Neural progenitor cell (in vitro differentiated cells): ENCODE data around the gene IRX4. TPM values are rescaled to one million over a fixed set of nuclear protein-coding genes. Genes with fewer than 3 reads are reported as not detected.

Experiments used
- DNase-seq: peaks from one replicate; pipeline ENCODE4 v3.0.0-alpha.2; 2016; ENCODE audit warnings: low spot score
- H2AFZ ChIP-seq: fragments of 200-600 bp; sonication (generic); replicated peaks from 2 replicates; pipeline ENCODE4 v1.6.1; 2016; ENCODE audit warnings: antibody characterized with exemption
- H3F3A ChIP-seq: fragments of 200-600 bp; sonication (generic); 2 replicates; pipeline ENCODE4 v1.6.1; 2016; ENCODE audit warnings: antibody characterized with exemption, low read depth
- H3K27ac ChIP-seq: fragments of 200-600 bp; sonication (generic); 2 replicates; pipeline ENCODE4 v1.5.1; 2016; ENCODE audit warnings: mild to moderate bottlenecking
- H3K27me3 ChIP-seq: fragments of 200-600 bp; sonication (generic); 2 replicates; pipeline ENCODE4 v1.6.1; 2016; ENCODE audit warnings: mild to moderate bottlenecking, moderate library complexity
- H3K36me3 ChIP-seq: fragments of 200-600 bp; sonication (generic); 2 replicates; pipeline ENCODE4 v1.5.1; 2016
- H3K4me1 ChIP-seq: fragments of 200-600 bp; sonication (generic); 2 replicates; pipeline ENCODE4 v1.6.1; 2016; ENCODE audit warnings: mixed run types
- H3K4me2 ChIP-seq: fragments of 200-600 bp; sonication (generic); 2 replicates; pipeline ENCODE4 v1.6.1; 2016
- H3K4me3 ChIP-seq: fragments of 200-600 bp; sonication (generic); 2 replicates; pipeline ENCODE4 v1.5.1; 2016
- H3K79me2 ChIP-seq: fragments of 200-600 bp; sonication (generic); 2 replicates; pipeline ENCODE4 v1.6.1; 2016; ENCODE audit warnings: low read depth
- H3K9ac ChIP-seq: fragments of 200-600 bp; sonication (generic); 2 replicates; pipeline ENCODE4 v1.6.1; 2016
- H3K9me3 ChIP-seq: fragments of 200-600 bp; sonication (generic); 2 replicates; pipeline ENCODE4 v1.5.1; 2016; ENCODE audit warnings: low read depth
- H4K20me1 ChIP-seq: fragments of 200-600 bp; sonication (generic); 2 replicates; pipeline ENCODE4 v1.6.1; 2016; ENCODE audit warnings: low read depth
- H3K27ac Mint-ChIP-seq: 3 replicates; pipeline ENCODE4 v1.8.0; 2021; ENCODE audit warnings: mixed read lengths
- H3K27me3 Mint-ChIP-seq: 2 replicates; pipeline ENCODE4 v1.8.0; 2022; ENCODE audit warnings: low read depth, mild to moderate bottlenecking, inconsistent platforms, moderate library complexity, mixed read lengths; ENCODE audit not compliant: insufficient read depth
- H3K36me3 Mint-ChIP-seq: 3 replicates; pipeline ENCODE4 v1.8.0; 2021; ENCODE audit warnings: mixed read lengths
- H3K4me1 Mint-ChIP-seq: 3 replicates; pipeline ENCODE4 v1.8.0; 2021; ENCODE audit warnings: mixed read lengths
- H3K4me3 Mint-ChIP-seq: 3 replicates; pipeline ENCODE4 v1.8.0; 2021; ENCODE audit warnings: mild to moderate bottlenecking, moderate library complexity, mixed read lengths
- H3K9me3 Mint-ChIP-seq: 3 replicates; pipeline ENCODE4 v1.8.0; 2020; ENCODE audit warnings: mixed read lengths
- EZH2 ChIP-seq: fragments of 200-600 bp; sonication (generic); IDR thresholded peaks from 2 replicates; pipeline ENCODE4 v1.6.1; 2017; ENCODE audit warnings: antibody characterized with exemption, mild to moderate bottlenecking, moderate library complexity
- EZH2phosphoT487 ChIP-seq: fragments of 200-600 bp; sonication (generic); IDR thresholded peaks from 2 replicates; pipeline ENCODE4 v1.6.1; 2017; ENCODE audit warnings: antibody characterized with exemption
- total RNA-seq: library from RNA; depleted of rRNA; stranded (reverse); fragments of >200 nt; gene quantifications from 2 replicates; pipeline ENCODE4 v1.2.3, GENCODE V29; 2015; ENCODE audit warnings: low replicate concordance
- TF ChIP-seq, protein P1 (sequence below): fragments of 200-600 bp; sonication (generic); IDR thresholded peaks from 2 replicates; pipeline ENCODE4 v1.5.1; 2017; ENCODE audit warnings: antibody characterized with exemption, mild to moderate bottlenecking

The IRX4 gene
- total RNA-seq, 1 donor from 2014 or later: not detected

GRCh38 chr5:1865948-1866347 lies 16.8 kb downstream of the IRX4 start:
- no peaks in the 10 kb centered on the region for H3K79me2 ChIP-seq
- Mint-ChIP-seq H3K27me3 (peaks cover 21% of the 10 kb centered on the region), H3K4me3 (no peak overlapping the region), H3K36me3 (no peaks in the 10 kb centered on the region), H3K9me3 (no peaks in the 10 kb centered on the region), H3K4me1 (peaks cover 13% of the 10 kb centered on the region), H3K27ac (no peak overlapping the region)
- no peak overlapping the region for H2AFZ ChIP-seq
- no peak overlapping the region for H3K27ac ChIP-seq
- no peaks in the 10 kb centered on the region for H4K20me1 ChIP-seq
- H3K4me1 ChIP-seq: no peaks in the 10 kb centered on the region
- peaks cover 58% of the 10 kb centered on the region for H3K27me3 ChIP-seq
- no peak for TF ChIP-seq EZH2phosphoT487
- no peak for TF ChIP-seq EZH2
- TF ChIP-seq, protein P1, sequence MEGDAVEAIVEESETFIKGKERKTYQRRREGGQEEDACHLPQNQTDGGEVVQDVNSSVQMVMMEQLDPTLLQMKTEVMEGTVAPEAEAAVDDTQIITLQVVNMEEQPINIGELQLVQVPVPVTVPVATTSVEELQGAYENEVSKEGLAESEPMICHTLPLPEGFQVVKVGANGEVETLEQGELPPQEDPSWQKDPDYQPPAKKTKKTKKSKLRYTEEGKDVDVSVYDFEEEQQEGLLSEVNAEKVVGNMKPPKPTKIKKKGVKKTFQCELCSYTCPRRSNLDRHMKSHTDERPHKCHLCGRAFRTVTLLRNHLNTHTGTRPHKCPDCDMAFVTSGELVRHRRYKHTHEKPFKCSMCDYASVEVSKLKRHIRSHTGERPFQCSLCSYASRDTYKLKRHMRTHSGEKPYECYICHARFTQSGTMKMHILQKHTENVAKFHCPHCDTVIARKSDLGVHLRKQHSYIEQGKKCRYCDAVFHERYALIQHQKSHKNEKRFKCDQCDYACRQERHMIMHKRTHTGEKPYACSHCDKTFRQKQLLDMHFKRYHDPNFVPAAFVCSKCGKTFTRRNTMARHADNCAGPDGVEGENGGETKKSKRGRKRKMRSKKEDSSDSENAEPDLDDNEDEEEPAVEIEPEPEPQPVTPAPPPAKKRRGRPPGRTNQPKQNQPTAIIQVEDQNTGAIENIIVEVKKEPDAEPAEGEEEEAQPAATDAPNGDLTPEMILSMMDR: no peak
- no peaks in the 10 kb centered on the region for H3K9me3 ChIP-seq
- no peaks in the 10 kb centered on the region for H3K36me3 ChIP-seq
- no peak overlapping the region for H3K4me3 ChIP-seq
- no peak for DNase-seq
- no peak overlapping the region for H3K4me2 ChIP-seq
- no peaks in the 10 kb centered on the region for H3F3A ChIP-seq
- H3K9ac ChIP-seq: no peak overlapping the region

GRCh38 chr5:1865486-1865885 lies 17.2 kb downstream of the IRX4 start:
- no peaks in the 10 kb centered on the region for H3K36me3 ChIP-seq
- no peaks in the 10 kb centered on the region for H3K36me3 Mint-ChIP-seq
- peaks cover 58% of the 10 kb centered on the region for H3K27me3 ChIP-seq
- no peak overlapping the region for H3K9ac ChIP-seq
- H3F3A ChIP-seq: no peaks in the 10 kb centered on the region
- H3K4me3 Mint-ChIP-seq: no peak overlapping the region
- no peak overlapping the region for H3K4me3 ChIP-seq
- H3K9me3 Mint-ChIP-seq: no peaks in the 10 kb centered on the region
- TF ChIP-seq EZH2 (no peak), EZH2phosphoT487 (no peak)
- TF ChIP-seq, protein P1: no peak
- H3K27ac ChIP-seq: no peak overlapping the region
- no peaks in the 10 kb centered on the region for H3K4me1 ChIP-seq
- DNase-seq: no peak
- no peaks in the 10 kb centered on the region for H3K79me2 ChIP-seq
- H3K4me2 ChIP-seq: no peak overlapping the region
- no peak overlapping the region for H2AFZ ChIP-seq
- H4K20me1 ChIP-seq: no peaks in the 10 kb centered on the region
- H3K9me3 ChIP-seq: no peaks in the 10 kb centered on the region
- peaks cover 23% of the 10 kb centered on the region for H3K27me3 Mint-ChIP-seq
- H3K4me1 Mint-ChIP-seq: peaks cover 13% of the 10 kb centered on the region
- no peak overlapping the region for H3K27ac Mint-ChIP-seq

DNA sequence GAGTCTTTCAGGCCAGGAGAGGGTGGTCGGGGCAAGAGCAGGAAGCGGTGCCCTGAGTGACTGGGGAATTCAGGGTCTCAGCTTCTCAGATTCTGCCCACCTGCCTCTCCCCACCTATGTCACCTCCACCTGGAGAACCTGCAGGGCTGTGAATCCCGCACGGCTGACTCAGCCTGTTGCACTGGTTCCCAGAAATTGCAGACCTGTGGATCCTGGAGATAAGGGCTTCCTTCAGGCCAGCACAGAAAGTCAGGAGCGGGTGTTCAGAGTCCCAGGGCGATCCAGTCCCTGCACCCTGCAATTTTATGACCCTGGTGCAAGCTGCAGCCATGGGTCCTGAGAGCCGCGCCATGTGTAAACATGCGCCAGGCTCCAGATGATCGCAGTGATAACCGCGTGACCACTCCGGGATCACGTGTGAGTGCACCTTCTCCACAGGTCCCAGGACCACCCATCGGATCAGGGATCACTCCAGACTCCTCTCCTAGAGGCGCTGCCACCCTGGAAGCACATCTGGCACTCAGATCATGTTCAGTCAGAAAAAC lies 17.8 kb downstream of the IRX4 start:
- TF ChIP-seq EZH2phosphoT487: no peak
- TF ChIP-seq EZH2: no peak
- TF ChIP-seq, protein P1: no peak
- Histone ChIP-seq H3K27me3 (peaks cover 58% of the 10 kb centered on the region), H3K36me3 (no peaks in the 10 kb centered on the region), H3K9ac (no peak overlapping the region), H2AFZ (no peak overlapping the region), H3K4me2 (no peak overlapping the region), H3K9me3 (no peaks in the 10 kb centered on the region), H3K27ac (no peak overlapping the region), H4K20me1 (no peaks in the 10 kb centered on the region), H3F3A (no peaks in the 10 kb centered on the region), H3K4me1 (no peaks in the 10 kb centered on the region), H3K79me2 (no peaks in the 10 kb centered on the region), H3K4me3 (no peak overlapping the region)
- no peak overlapping the region for H3K27ac Mint-ChIP-seq
- H3K36me3 Mint-ChIP-seq: no peaks in the 10 kb centered on the region
- H3K9me3 Mint-ChIP-seq: no peaks in the 10 kb centered on the region
- peaks cover 23% of the 10 kb centered on the region for H3K27me3 Mint-ChIP-seq
- peaks cover 13% of the 10 kb centered on the region for H3K4me1 Mint-ChIP-seq
- no peak overlapping the region for H3K4me3 Mint-ChIP-seq
- no peak for DNase-seq
